Parathyroid adenoma (tissue), 2 donors: Measurements from ENCODE around the gene NSUN2.

Source experiments
- H2AFZ ChIP-seq: fragments of 300-600 bp; sonication (generic); one replicate; pipeline ENCODE4 v1.7.0; 2017; ENCODE audit warnings: antibody characterized with exemption, mild to moderate bottlenecking
- H3K27ac ChIP-seq: fragments of 300-600 bp; sonication (generic); one replicate; pipeline ENCODE4 v1.7.0; 2017
- H3K27me3 ChIP-seq: fragments of 300-600 bp; sonication (generic); one replicate; pipeline ENCODE4 v1.7.0; 2017; ENCODE audit warnings: low read length; ENCODE audit not compliant: control insufficient read depth, insufficient read depth
- H3K36me3 ChIP-seq: fragments of 300-600 bp; sonication (generic); one replicate; pipeline ENCODE4 v1.7.0; 2017; ENCODE audit warnings: low read length; ENCODE audit not compliant: control insufficient read depth, insufficient read depth
- H3K4me1 ChIP-seq: fragments of 300-600 bp; sonication (generic); one replicate; pipeline ENCODE4 v1.7.0; 2017; ENCODE audit warnings: control low read depth
- H3K4me2 ChIP-seq: fragments of 300-600 bp; sonication (generic); one replicate; pipeline ENCODE4 v1.7.0; 2017; ENCODE audit warnings: low read length
- H3K4me3 ChIP-seq: fragments of 300-600 bp; sonication (generic); one replicate; pipeline ENCODE4 v1.7.0; 2017; ENCODE audit warnings: low read depth, low read length
- H3K79me2 ChIP-seq: fragments of 300-600 bp; sonication (generic); one replicate; pipeline ENCODE4 v1.7.0; 2017; ENCODE audit warnings: control low read depth
- H3K9ac ChIP-seq: fragments of 300-600 bp; sonication (generic); one replicate; pipeline ENCODE4 v1.7.0; 2017; ENCODE audit warnings: mild to moderate bottlenecking
- H3K9me3 ChIP-seq: fragments of 300-600 bp; sonication (generic); one replicate; pipeline ENCODE4 v1.7.0; 2017; ENCODE audit warnings: low read length; ENCODE audit not compliant: control insufficient read depth
- CTCF ChIP-seq: fragments of 300-600 bp; sonication (generic); IDR thresholded peaks from one replicate; pipeline ENCODE4 v1.7.0; 2017; ENCODE audit warnings: antibody characterized with exemption, mild to moderate bottlenecking
- donor health status: primary hyperparathyroidism.

Gene NSUN2

GRCh38 chr5:6567835-6568234, 65.0 kb downstream of the NSUN2 start:
- H3K79me2 ChIP-seq = no peaks in the 10 kb centered on the region

GRCh38 chr5:6567068-6567467, 65.8 kb downstream of the NSUN2 start:
- H2AFZ ChIP-seq = no peak overlapping the region
- no peak overlapping the region for H3K4me2 ChIP-seq
- TF ChIP-seq CTCF = no peak
- H3K9ac ChIP-seq = no peak overlapping the region
- H3K79me2 ChIP-seq = no peaks in the 10 kb centered on the region
- H3K4me3 ChIP-seq = no peak overlapping the region
- H3K9me3 ChIP-seq = no peaks in the 10 kb centered on the region
- H3K4me1 ChIP-seq = no peaks in the 10 kb centered on the region
- no peak overlapping the region for H3K27ac ChIP-seq
- no peaks in the 10 kb centered on the region for H3K36me3 ChIP-seq
- no peaks in the 10 kb centered on the region for H3K27me3 ChIP-seq

More at GRCh38 chr5:6567835-6568234, 65.0 kb downstream of the NSUN2 start:
- Histone ChIP-seq H3K4me1 (no peaks in the 10 kb centered on the region), H3K4me3 (no peak overlapping the region), H3K27me3 (no peaks in the 10 kb centered on the region), H2AFZ (no peak overlapping the region), H3K4me2 (no peak overlapping the region), H3K36me3 (no peaks in the 10 kb centered on the region), H3K9me3 (no peaks in the 10 kb centered on the region), H3K9ac (no peak overlapping the region), H3K27ac (no peak overlapping the region)
- no peak for TF ChIP-seq CTCF

DNA sequence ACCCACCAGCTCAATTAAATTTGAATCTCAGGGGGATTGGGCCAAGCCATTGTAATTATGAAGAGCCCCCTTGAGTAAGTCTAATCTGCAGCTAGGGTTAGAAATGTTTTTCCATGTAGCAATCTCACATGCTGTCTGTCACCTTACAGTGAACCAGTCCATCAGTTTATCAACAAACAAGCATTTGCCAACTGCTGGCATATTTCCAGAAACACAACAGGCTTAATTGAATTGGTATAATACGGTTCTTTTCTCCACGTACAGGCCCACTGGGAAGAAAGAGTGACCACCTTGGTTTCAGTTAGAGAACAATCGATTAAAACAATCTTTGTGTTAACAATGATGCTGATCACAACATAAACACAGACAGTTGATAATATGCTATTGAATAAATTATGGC, 67.4 kb downstream of the NSUN2 start:
- Histone ChIP-seq H3K27ac (no peak overlapping the region), H3K27me3 (no peaks in the 10 kb centered on the region)

DNA sequence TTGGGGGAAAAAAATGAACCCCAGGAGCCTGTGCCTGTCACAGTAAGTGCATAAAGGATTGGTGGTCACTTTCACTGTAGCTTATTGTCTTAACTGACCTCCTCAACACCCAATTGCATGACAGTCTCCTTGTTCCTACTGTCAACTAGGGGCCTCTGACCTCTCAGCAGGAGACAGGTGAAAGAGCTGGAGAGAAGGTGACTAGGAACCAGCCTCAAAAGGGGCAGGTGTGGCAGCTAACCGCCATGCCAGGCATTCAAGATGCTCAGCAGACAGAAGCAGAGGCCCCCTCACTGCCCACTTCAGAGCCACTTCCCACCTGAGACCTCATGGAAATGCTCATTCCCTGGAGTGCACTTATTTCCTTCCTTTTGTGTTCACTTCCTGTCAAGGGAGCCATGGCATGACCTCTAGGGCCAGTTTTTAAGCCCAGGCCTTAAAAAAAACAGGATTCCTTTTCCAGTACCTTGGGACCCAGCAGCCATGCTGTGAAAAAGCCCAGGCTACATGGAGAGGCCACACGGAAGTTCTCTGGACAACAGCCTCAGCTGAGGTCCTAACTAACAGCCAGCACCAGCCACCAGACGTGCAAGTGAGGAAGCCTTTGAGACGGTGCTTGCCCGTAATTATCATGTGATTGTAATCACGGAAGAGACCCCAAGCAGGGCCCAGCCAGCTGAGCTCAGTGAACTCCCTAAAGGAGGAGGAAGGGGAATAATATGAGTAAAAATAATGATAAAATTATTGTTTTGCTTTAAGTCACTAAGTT, 74.9 kb downstream of the NSUN2 start:
- H3K4me1 ChIP-seq = no peaks in the 10 kb centered on the region
- TF ChIP-seq CTCF = no peak
- H3K27ac ChIP-seq = no peak overlapping the region
- no peaks in the 10 kb centered on the region for H3K79me2 ChIP-seq
- peaks cover 4% of the 10 kb centered on the region for H3K27me3 ChIP-seq
- H3K4me2 ChIP-seq = no peak overlapping the region
- H3K9ac ChIP-seq = no peak overlapping the region
- H2AFZ ChIP-seq = no peak overlapping the region
- H3K36me3 ChIP-seq = no peaks in the 10 kb centered on the region
- H3K4me3 ChIP-seq = no peak overlapping the region
- H3K9me3 ChIP-seq = no peaks in the 10 kb centered on the region

More for the DNA sequence above, 67.4 kb downstream of the NSUN2 start:
- Histone ChIP-seq H3K4me3 (no peak overlapping the region), H3K79me2 (no peaks in the 10 kb centered on the region), H3K9me3 (no peaks in the 10 kb centered on the region), H3K4me2 (no peak overlapping the region), H2AFZ (no peak overlapping the region), H3K4me1 (no peaks in the 10 kb centered on the region), H3K9ac (no peak overlapping the region), H3K36me3 (no peaks in the 10 kb centered on the region)
- TF ChIP-seq CTCF = no peak

DNA sequence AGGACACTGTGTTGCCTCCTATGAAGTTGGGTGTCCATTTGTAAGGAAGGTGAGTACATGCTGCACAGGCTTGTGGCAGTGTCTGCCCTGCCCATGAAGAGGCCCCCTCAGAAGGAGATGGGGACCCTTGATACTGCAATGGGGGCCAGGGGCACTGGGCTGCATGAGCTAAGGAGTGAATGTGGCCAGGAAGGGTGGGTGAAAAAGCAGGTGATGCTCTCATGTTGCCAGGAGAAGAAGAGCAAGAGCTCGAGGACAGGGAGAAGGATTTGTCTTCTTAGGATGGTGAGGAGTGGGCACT, 76.1 kb downstream of the NSUN2 start:
- no peak overlapping the region for H3K4me2 ChIP-seq
- H3K4me3 ChIP-seq = no peak overlapping the region
- H3K9me3 ChIP-seq = no peaks in the 10 kb centered on the region
- TF ChIP-seq CTCF = no peak
- no peak overlapping the region for H3K27ac ChIP-seq
- no peak overlapping the region for H3K9ac ChIP-seq
- no peaks in the 10 kb centered on the region for H3K79me2 ChIP-seq
- no peak overlapping the region for H2AFZ ChIP-seq
- H3K36me3 ChIP-seq = no peaks in the 10 kb centered on the region
- no peaks in the 10 kb centered on the region for H3K4me1 ChIP-seq
- peaks cover 4% of the 10 kb centered on the region for H3K27me3 ChIP-seq
